Neural progenitor cell (in vitro differentiated cells): ENCODE measurements around the gene ARHGEF2.

Experiments used
- EZH2 ChIP-seq: fragments of 200-600 bp; sonication (generic); IDR thresholded peaks from 2 replicates; pipeline ENCODE4 v1.6.1; 2017; ENCODE audit warnings: antibody characterized with exemption, mild to moderate bottlenecking, moderate library complexity
- EZH2phosphoT487 ChIP-seq: fragments of 200-600 bp; sonication (generic); IDR thresholded peaks from 2 replicates; pipeline ENCODE4 v1.6.1; 2017; ENCODE audit warnings: antibody characterized with exemption
- TF ChIP-seq, protein P1 (sequence below): fragments of 200-600 bp; sonication (generic); IDR thresholded peaks from 2 replicates; pipeline ENCODE4 v1.5.1; 2017; ENCODE audit warnings: antibody characterized with exemption, mild to moderate bottlenecking

DNA sequence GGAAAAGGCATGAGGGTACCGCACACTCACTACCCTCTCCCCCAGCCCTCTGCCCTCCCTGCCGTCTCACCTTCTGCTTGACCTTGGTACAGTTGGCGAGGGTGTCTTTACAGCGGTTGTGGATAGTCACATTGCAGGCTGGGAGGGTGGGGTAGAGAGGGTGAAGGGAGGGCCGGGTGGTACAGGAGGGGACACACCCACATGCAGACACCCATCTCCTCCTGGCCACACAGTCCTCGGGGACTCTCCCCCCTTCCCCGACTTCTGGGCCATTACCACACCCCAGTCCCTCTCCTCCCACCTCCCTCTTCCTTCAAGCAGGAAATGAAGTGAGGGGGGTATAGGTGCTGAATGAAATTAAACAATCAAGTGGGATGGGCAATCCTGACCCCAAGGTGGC, 11.6 kb downstream of the ARHGEF2 start:
- TF ChIP-seq, protein P1, sequence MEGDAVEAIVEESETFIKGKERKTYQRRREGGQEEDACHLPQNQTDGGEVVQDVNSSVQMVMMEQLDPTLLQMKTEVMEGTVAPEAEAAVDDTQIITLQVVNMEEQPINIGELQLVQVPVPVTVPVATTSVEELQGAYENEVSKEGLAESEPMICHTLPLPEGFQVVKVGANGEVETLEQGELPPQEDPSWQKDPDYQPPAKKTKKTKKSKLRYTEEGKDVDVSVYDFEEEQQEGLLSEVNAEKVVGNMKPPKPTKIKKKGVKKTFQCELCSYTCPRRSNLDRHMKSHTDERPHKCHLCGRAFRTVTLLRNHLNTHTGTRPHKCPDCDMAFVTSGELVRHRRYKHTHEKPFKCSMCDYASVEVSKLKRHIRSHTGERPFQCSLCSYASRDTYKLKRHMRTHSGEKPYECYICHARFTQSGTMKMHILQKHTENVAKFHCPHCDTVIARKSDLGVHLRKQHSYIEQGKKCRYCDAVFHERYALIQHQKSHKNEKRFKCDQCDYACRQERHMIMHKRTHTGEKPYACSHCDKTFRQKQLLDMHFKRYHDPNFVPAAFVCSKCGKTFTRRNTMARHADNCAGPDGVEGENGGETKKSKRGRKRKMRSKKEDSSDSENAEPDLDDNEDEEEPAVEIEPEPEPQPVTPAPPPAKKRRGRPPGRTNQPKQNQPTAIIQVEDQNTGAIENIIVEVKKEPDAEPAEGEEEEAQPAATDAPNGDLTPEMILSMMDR, result no peak
- TF ChIP-seq EZH2 (no peak), EZH2phosphoT487 (no peak)
